HepG2 (cell line): Measurements from ENCODE around the gene SENP7. TPM values are rescaled to one million over a fixed set of nuclear protein-coding genes. Genes with fewer than 3 reads are reported as not detected.
A peak's percentile ranks its signal among the peaks of the same experiment; 100 is the strongest.

Experiments used
- ADNP ChIP-seq: sonication (generic); formaldehyde crosslinking; IDR thresholded peaks from 2 replicates; pipeline ENCODE4 v1.4.0; 2020; ENCODE audit warnings: missing genetic modification reagents
- AKAP8 ChIP-seq: sonication (generic); formaldehyde crosslinking; IDR thresholded peaks from 2 replicates; pipeline ENCODE4 v1.5.1; 2020; ENCODE audit warnings: mild to moderate bottlenecking, missing genetic modification reagents
- CBX5 ChIP-seq: sonication (generic); formaldehyde crosslinking; IDR thresholded peaks from 2 replicates; pipeline ENCODE4 v1.4.0; 2020; ENCODE audit warnings: missing genetic modification reagents, borderline replicate concordance
- CREB3 ChIP-seq: sonication (generic); formaldehyde crosslinking; IDR thresholded peaks from 2 replicates; pipeline ENCODE4 v1.5.0; 2020; ENCODE audit warnings: missing genetic modification reagents
- E2F2 ChIP-seq: sonication (generic); formaldehyde crosslinking; IDR thresholded peaks from 2 replicates; pipeline ENCODE4 v1.4.0; 2020; ENCODE audit warnings: missing genetic modification reagents, borderline replicate concordance
- ELF3 ChIP-seq: IDR thresholded peaks from 2 replicates; pipeline ENCODE4 v1.6.1; 2016; ENCODE audit warnings: missing genetic modification reagents, missing compliant biosample characterization
- FOSL2 ChIP-seq: sonication (generic); formaldehyde crosslinking; IDR thresholded peaks from 2 replicates; pipeline ENCODE4 v1.4.0; 2020; ENCODE audit warnings: missing genetic modification reagents
- FOXA1 ChIP-seq, 2 experiments: fragments of 450-650 bp in 1 of 2; sonication (generic) in 1 of 2; formaldehyde crosslinking in 1 of 2; IDR thresholded peaks; 2 replicates each; pipeline versions ENCODE4 v1.4.0 to v1.6.1; 2016 to 2020; ENCODE audit warnings: missing genetic modification reagents in 1 of 2
- GRHL1 ChIP-seq: sonication (generic); formaldehyde crosslinking; conservative IDR thresholded peaks from 2 replicates; pipeline ENCODE4 v1.8.0; 2022; ENCODE audit warnings: missing genetic modification reagents
- KDM5B ChIP-seq: sonication (generic); formaldehyde crosslinking; IDR thresholded peaks from 2 replicates; pipeline ENCODE4 v1.4.0; 2020; ENCODE audit warnings: missing genetic modification reagents, mild to moderate bottlenecking, borderline replicate concordance
- KLF16 ChIP-seq, 2 experiments: sonication (generic) in 1 of 2; formaldehyde crosslinking in 1 of 2; IDR thresholded peaks; 2 replicates each; pipeline versions ENCODE4 v1.6.1 to v1.8.0; 2016 to 2023; ENCODE audit warnings: missing genetic modification reagents in 2 of 2, missing compliant biosample characterization in 1 of 2
- LCORL ChIP-seq, 2 experiments: fragments of 450-650 bp in 1 of 2; sonication (generic) in 1 of 2; formaldehyde crosslinking in 1 of 2; IDR thresholded peaks; 2 replicates each; pipeline versions ENCODE4 v1.5.0 to v1.6.1; 2017 to 2020; ENCODE audit warnings: antibody characterized with exemption in 1 of 2, missing genetic modification reagents in 1 of 2
- MATR3 ChIP-seq: sonication (generic); formaldehyde crosslinking; IDR thresholded peaks from 2 replicates; pipeline ENCODE4 v1.4.0; 2020; ENCODE audit warnings: missing genetic modification reagents
- NR2F6 ChIP-seq, 2 experiments: IDR thresholded peaks; 2 replicates each; pipeline ENCODE4 v1.6.1; 2016; ENCODE audit warnings: antibody characterized with exemption in 1 of 2, mild to moderate bottlenecking in 1 of 2
- TBX2 ChIP-seq: sonication (generic); formaldehyde crosslinking; IDR thresholded peaks from 2 replicates; pipeline ENCODE4 v1.5.0; 2020; ENCODE audit warnings: missing genetic modification reagents, mild to moderate bottlenecking, borderline replicate concordance
- TP53 ChIP-seq: sonication (generic); formaldehyde crosslinking; conservative IDR thresholded peaks from 2 replicates; pipeline ENCODE4 v1.4.0; 2020; ENCODE audit warnings: missing genetic modification reagents
- ZNF224 ChIP-seq: sonication (generic); formaldehyde crosslinking; IDR thresholded peaks from 2 replicates; pipeline ENCODE4 v1.5.0; 2020; ENCODE audit warnings: mild to moderate bottlenecking, missing genetic modification reagents
- ZNF234 ChIP-seq: sonication (generic); formaldehyde crosslinking; conservative IDR thresholded peaks from 2 replicates; pipeline ENCODE4 v1.5.1; 2020; ENCODE audit warnings: mild to moderate bottlenecking, missing genetic modification reagents
- ZNF264 ChIP-seq: sonication (generic); formaldehyde crosslinking; IDR thresholded peaks from 2 replicates; pipeline ENCODE4 v1.4.0; 2020; ENCODE audit warnings: missing genetic modification reagents
- ZNF552 ChIP-seq: sonication (generic); formaldehyde crosslinking; IDR thresholded peaks from 2 replicates; pipeline ENCODE4 v1.9.0; 2022; ENCODE audit warnings: missing genetic modification reagents, mild to moderate bottlenecking, borderline replicate concordance
- ZNF773 ChIP-seq: sonication (generic); formaldehyde crosslinking; IDR thresholded peaks from 2 replicates; pipeline ENCODE4 v1.4.0; 2020; ENCODE audit warnings: missing genetic modification reagents, borderline replicate concordance
- ZNF775 ChIP-seq: sonication (generic); formaldehyde crosslinking; IDR thresholded peaks from 2 replicates; pipeline ENCODE4 v1.4.0; 2020; ENCODE audit warnings: missing genetic modification reagents, mild to moderate bottlenecking, moderate library complexity, borderline replicate concordance
- ZNF781 ChIP-seq: sonication (generic); formaldehyde crosslinking; IDR thresholded peaks from 2 replicates; pipeline ENCODE4 v1.5.1; 2020; ENCODE audit warnings: borderline replicate concordance, mild to moderate bottlenecking, missing genetic modification reagents; ENCODE audit errors: not compliant biosample characterization
- ZNF83 ChIP-seq: sonication (generic); formaldehyde crosslinking; IDR thresholded peaks from 2 replicates; pipeline ENCODE4 v1.4.0; 2020; ENCODE audit warnings: missing genetic modification reagents, mild to moderate bottlenecking, borderline replicate concordance
- ZNF891 ChIP-seq: sonication (generic); formaldehyde crosslinking; IDR thresholded peaks from 2 replicates; pipeline ENCODE4 v1.5.0; 2020; ENCODE audit warnings: mild to moderate bottlenecking, missing genetic modification reagents
- polyA plus RNA-seq, 8 experiments: library from polyadenylated mRNA; depleted of rRNA in 3 of 8; stranded (reverse) in 7 of 8; unstranded in 1 of 8; fragments of >200 nt; fragmentation: Illumina TruSeq in 4 of 8; extraction: Trizol in 4 of 8; gene quantifications; 2 replicates each; pipeline versions ENCODE4 v1.2.1 to v1.2.3, GENCODE V29; 2011 to 2016; ENCODE audit warnings: low read depth in 4 of 8, missing spikeins in 1 of 8, mixed read lengths in 1 of 8; ENCODE audit not compliant: insufficient read depth in 1 of 8
- total RNA-seq, 5 experiments: library from RNA; depleted of rRNA; stranded (reverse); fragments of >200 nt; fragmentation: Illumina TruSeq; extraction: Trizol; gene quantifications; 2 replicates each; pipeline ENCODE4 v1.2.3, GENCODE V29; 2016; ENCODE audit warnings: low read depth in 1 of 5

The SENP7 gene
- total and polyA plus RNA-seq, 2 of the 13 experiments (the other 11 are each of a cell fraction or from before 2014, with no cell fraction given): 9.1 to 10.3 TPM

- TF ChIP-seq CBX5 (CRISPR knock-in tag): no peak
- no peak for TF ChIP-seq ZNF552 (CRISPR knock-in tag)
- 0 out of 2 replicates have a peak, but pooled peaks have one; percentile 30 for TF ChIP-seq ZNF224 (CRISPR knock-in tag)
- no peak for TF ChIP-seq LCORL (IDR thresholded peaks at IDR 0.05)
- peak; percentile 30; the same call in 1 of the 2 replicates for TF ChIP-seq LCORL (CRISPR knock-in tag; IDR thresholded peaks at IDR 0.05)
- no peak for TF ChIP-seq FOXA1 (IDR thresholded peaks at IDR 0.05)
- peak; percentile 45; the same call in 1 of the 2 replicates for TF ChIP-seq FOXA1 (CRISPR knock-in tag; IDR thresholded peaks at IDR 0.05)
- TF ChIP-seq E2F2 (CRISPR knock-in tag): 0 out of 2 replicates have a peak, but pooled peaks have one; percentile 51
- TF ChIP-seq KLF16 (CRISPR knock-in tag; IDR thresholded peaks at IDR 0.05): peak; percentile 41 to 50; a peak in 1 of 4 replicates
- no peak for TF ChIP-seq ZNF773 (CRISPR knock-in tag)
- no peak for TF ChIP-seq NR2F6 (IDR thresholded peaks at IDR 0.05)
- no peak for TF ChIP-seq NR2F6 (CRISPR knock-in tag; IDR thresholded peaks at IDR 0.05)
- TF ChIP-seq ZNF775 (CRISPR knock-in tag): no peak
- TF ChIP-seq ZNF781: no peak
- TF ChIP-seq ADNP (CRISPR knock-in tag): no peak
- TF ChIP-seq MATR3 (CRISPR knock-in tag): no peak
- TF ChIP-seq ELF3: no peak
- no peak for TF ChIP-seq GRHL1 (CRISPR knock-in tag)
- TF ChIP-seq KDM5B (CRISPR knock-in tag): peak; percentile 47; the same call in 1 of the 2 replicates
- no peak for TF ChIP-seq CREB3 (CRISPR knock-in tag)
- no peak for TF ChIP-seq ZNF83
- peak; percentile 51; the same call in 1 of the 2 replicates for TF ChIP-seq TBX2 (CRISPR knock-in tag)
- TF ChIP-seq ZNF891 (CRISPR knock-in tag): peak; percentile 79; the same call in 1 of the 2 replicates
- TF ChIP-seq FOSL2 (CRISPR knock-in tag): 0 out of 2 replicates have a peak, but pooled peaks have one; percentile 5
- TF ChIP-seq ZNF264 (CRISPR knock-in tag): no peak
- no peak for TF ChIP-seq ZNF234 (CRISPR knock-in tag)
- TF ChIP-seq TP53: no peak
- peak; percentile 68; the same call in 1 of the 2 replicates for TF ChIP-seq AKAP8 (CRISPR knock-in tag)
Measured at GRCh38 chr3:101466465-101467309, 46.3 kb downstream of the SENP7 start (continued).
